HepG2 (cell line): ENCODE data around the gene USP36. TPM values are rescaled to one million over a fixed set of nuclear protein-coding genes. Genes with fewer than 3 reads are reported as not detected.

Experiments used
- DBP ChIP-seq: sonication (generic); formaldehyde crosslinking; IDR thresholded peaks from 2 replicates; pipeline ENCODE4 v1.4.0; 2020; ENCODE audit warnings: missing genetic modification reagents; ENCODE audit errors: not compliant biosample characterization
- HMGXB4 ChIP-seq, 2 experiments: sonication (generic) in 1 of 2; formaldehyde crosslinking in 1 of 2; IDR thresholded peaks; 2 replicates each; pipeline versions ENCODE4 v1.4.0 to v1.6.1; 2018 to 2020; ENCODE audit warnings: missing genetic modification reagents in 2 of 2, borderline replicate concordance in 1 of 2, low read depth in 1 of 2, mild to moderate bottlenecking in 1 of 2, missing biosample characterization in 1 of 2
- IRF1 ChIP-seq: sonication (generic); formaldehyde crosslinking; IDR thresholded peaks from 2 replicates; pipeline ENCODE4 v1.4.0; 2020; ENCODE audit warnings: low read depth, mild to moderate bottlenecking, missing genetic modification reagents
- ONECUT2 ChIP-seq: sonication (generic); formaldehyde crosslinking; IDR thresholded peaks from 2 replicates; pipeline ENCODE4 v1.4.0; 2020; ENCODE audit warnings: missing genetic modification reagents
- PCBP1 ChIP-seq: fragments of 200-400 bp; formaldehyde crosslinking; IDR thresholded peaks from 2 replicates; pipeline ENCODE4 v1.6.1; 2017; ENCODE audit warnings: mild to moderate bottlenecking, low read depth, low read length, borderline replicate concordance
- SALL1 ChIP-seq: sonication (generic); formaldehyde crosslinking; IDR thresholded peaks from 2 replicates; pipeline ENCODE4 v1.8.0; 2022; ENCODE audit warnings: mild to moderate bottlenecking, missing genetic modification reagents
- SOX13 ChIP-seq, 3 experiments: fragments of 450-650 bp in 1 of 3; sonication (generic) in 1 of 3; formaldehyde crosslinking in 1 of 3; IDR thresholded peaks in 2 of 3; conservative IDR thresholded peaks in 1 of 3; 2 replicates each; pipeline versions ENCODE4 v1.5.0 to v1.6.1; 2016 to 2020; ENCODE audit warnings: antibody characterized with exemption in 1 of 3, mild to moderate bottlenecking in 1 of 3, missing compliant biosample characterization in 1 of 3, missing genetic modification reagents in 1 of 3, moderate library complexity in 1 of 3
- SP140L ChIP-seq: sonication (generic); formaldehyde crosslinking; IDR thresholded peaks from 2 replicates; pipeline ENCODE4 v1.4.0; 2020; ENCODE audit warnings: missing genetic modification reagents, borderline replicate concordance
- U2AF2 ChIP-seq: fragments of 200-400 bp; formaldehyde crosslinking; IDR thresholded peaks from 2 replicates; pipeline ENCODE4 v1.6.1; 2017; ENCODE audit warnings: low read depth, mild to moderate bottlenecking, low read length
- ZFP62 ChIP-seq: sonication (generic); formaldehyde crosslinking; IDR thresholded peaks from 2 replicates; pipeline ENCODE4 v1.4.0; 2020; ENCODE audit warnings: missing genetic modification reagents
- ZGPAT ChIP-seq: IDR thresholded peaks from 2 replicates; pipeline ENCODE4 v1.6.1; 2016; ENCODE audit warnings: mild to moderate bottlenecking
- ZNF160 ChIP-seq: sonication (generic); formaldehyde crosslinking; IDR thresholded peaks from 2 replicates; pipeline ENCODE4 v1.8.0; 2022; ENCODE audit warnings: mild to moderate bottlenecking, inconsistent platforms, missing genetic modification reagents
- ZNF329 ChIP-seq: sonication (generic); formaldehyde crosslinking; IDR thresholded peaks from 2 replicates; pipeline ENCODE4 v1.9.0; 2021; ENCODE audit warnings: low read depth, mild to moderate bottlenecking, missing genetic modification reagents
- ZNF724P ChIP-seq: sonication (generic); formaldehyde crosslinking; IDR thresholded peaks from 2 replicates; pipeline ENCODE4 v1.8.0; 2022; ENCODE audit warnings: missing genetic modification reagents, borderline replicate concordance
- ZNF850 ChIP-seq: sonication (generic); formaldehyde crosslinking; conservative IDR thresholded peaks from 2 replicates; pipeline ENCODE4 v1.9.0; 2021; ENCODE audit warnings: mild to moderate bottlenecking, missing genetic modification reagents
- polyA plus RNA-seq, 8 experiments: library from polyadenylated mRNA; depleted of rRNA in 3 of 8; stranded (reverse) in 7 of 8; unstranded in 1 of 8; fragments of >200 nt; fragmentation: Illumina TruSeq in 4 of 8; extraction: Trizol in 4 of 8; gene quantifications; 2 replicates each; pipeline versions ENCODE4 v1.2.1 to v1.2.3, GENCODE V29; 2011 to 2016; ENCODE audit warnings: low read depth in 4 of 8, missing spikeins in 1 of 8, mixed read lengths in 1 of 8; ENCODE audit not compliant: insufficient read depth in 1 of 8
- total RNA-seq, 5 experiments: library from RNA; depleted of rRNA; stranded (reverse); fragments of >200 nt; fragmentation: Illumina TruSeq; extraction: Trizol; gene quantifications; 2 replicates each; pipeline ENCODE4 v1.2.3, GENCODE V29; 2016; ENCODE audit warnings: low read depth in 1 of 5

The USP36 gene
- total and polyA plus RNA-seq, 2 of the 13 experiments (the other 11 are each of a cell fraction or from before 2014, with no cell fraction given), result 29.6 to 45.9 TPM

GRCh38 chr17:78831688-78832540 lies 8.7 kb downstream of the USP36 start (continued):
- TF ChIP-seq ZGPAT, result peak; percentile 66; the same call in 1 of the 2 replicates
- TF ChIP-seq ZFP62 (CRISPR knock-in tag), result no peak
- no peak for TF ChIP-seq SOX13 (IDR thresholded peaks at IDR 0.05)
- TF ChIP-seq SOX13 (CRISPR knock-in tag; conservative IDR thresholded peaks at IDR 0.05 in 1 of 2, IDR thresholded peaks at IDR 0.05 in 1 of 2), result peak; percentile 37 to 70; a peak in 2 of 4 replicates
- no peak for TF ChIP-seq U2AF2
- no peak for TF ChIP-seq IRF1 (CRISPR knock-in tag)
- TF ChIP-seq ZNF724P (CRISPR knock-in tag), result no peak
- TF ChIP-seq ZNF160, result no peak
- no peak for TF ChIP-seq PCBP1
- 0 out of 2 replicates have a peak, but pooled peaks have one; percentile 7 for TF ChIP-seq ZNF329
- 0 out of 4 replicates have a peak, but pooled peaks of 1 of the 2 experiments have one; percentile 24 for TF ChIP-seq HMGXB4 (CRISPR knock-in tag; IDR thresholded peaks at IDR 0.05; ENCODE audit: borderline replicate concordance in 1 of 2, low read depth in 1 of 2)
- TF ChIP-seq DBP (CRISPR knock-in tag), result no peak
- peak; percentile 94 for TF ChIP-seq SALL1
- no peak for TF ChIP-seq ONECUT2
- TF ChIP-seq SP140L, result no peak
- no peak for TF ChIP-seq ZNF850 (CRISPR knock-in tag)
